ENCODE results near the gene TUBD1. TPM values are rescaled to one million over a fixed set of nuclear protein-coding genes. Genes with fewer than 3 reads are reported as not detected.

The TUBD1 gene
- total and polyA plus RNA-seq, 2 of the 13 experiments (the other 11 are each of a cell fraction or from before 2014, with no cell fraction given), result 18.2 to 25.9 TPM

DNA sequence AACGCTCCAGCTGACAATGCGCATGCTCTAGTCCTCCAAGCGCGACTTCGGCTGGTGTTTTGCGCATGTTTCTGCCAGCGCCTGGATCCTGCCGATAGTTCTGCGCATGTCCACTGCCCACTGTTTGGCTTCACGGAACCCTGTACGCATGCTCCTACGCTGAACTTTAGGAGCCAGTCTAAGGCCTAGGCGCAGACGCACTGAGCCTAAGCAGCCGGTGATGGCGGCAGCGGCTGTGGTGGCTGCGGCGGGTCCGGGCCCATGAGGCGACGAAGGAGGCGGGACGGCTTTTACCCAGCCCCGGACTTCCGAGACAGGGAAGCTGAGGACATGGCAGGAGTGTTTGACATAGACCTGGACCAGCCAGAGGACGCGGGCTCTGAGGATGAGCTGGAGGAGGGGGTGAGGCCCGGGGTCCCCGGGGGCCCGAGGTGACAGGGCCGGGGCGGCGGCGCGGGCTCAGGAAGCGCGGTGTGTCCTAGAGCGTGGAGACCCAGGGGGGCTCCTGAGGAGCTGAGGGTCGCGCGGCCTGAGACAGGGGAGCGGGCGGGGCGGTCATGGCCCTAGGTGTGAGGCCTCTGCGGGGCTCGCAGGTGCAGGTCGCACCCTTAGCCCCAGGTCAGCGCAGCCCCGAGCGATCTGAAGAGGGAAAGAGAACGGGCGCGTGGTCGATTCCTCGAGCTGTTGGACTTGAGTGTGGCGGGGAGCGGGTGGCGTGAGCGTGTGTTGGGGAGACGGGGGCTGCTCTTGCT lies at the start of gene TUBD1, which contains the start of gene RPS6KB1 (continued):
- TF ChIP-seq SIX1 (CRISPR knock-in tag; IDR thresholded peaks at IDR 0.05; ENCODE audit: borderline replicate concordance) (no peak), HDAC2 (CRISPR knock-in tag; IDR thresholded peaks at IDR 0.05) (peak; percentile 74), ETV5 (CRISPR knock-in tag; IDR thresholded peaks at IDR 0.05; ENCODE audit: borderline replicate concordance) (peak; percentile 48; the same call in 1 of the 2 replicates), ZNF20 (CRISPR knock-in tag; IDR thresholded peaks at IDR 0.05) (no peak), ARID2 (CRISPR knock-in tag; IDR thresholded peaks at IDR 0.05; ENCODE audit: borderline replicate concordance) (no peak), POLR2A (IDR thresholded peaks at IDR 0.05; ENCODE audit: insufficient read depth in 1 of 2, low read depth in 2 of 2, low read length in 2 of 2) (peak; percentile 96 to 98), NCOA5 (CRISPR knock-in tag; IDR thresholded peaks at IDR 0.05) (no peak), ZNF136 (CRISPR knock-in tag; IDR thresholded peaks at IDR 0.05; ENCODE audit: low read depth) (no peak), ZNF775 (CRISPR knock-in tag; IDR thresholded peaks at IDR 0.05; ENCODE audit: borderline replicate concordance) (no peak; the same call in 1 of the 2 replicates), CREM (IDR thresholded peaks at IDR 0.05) (peak; percentile 72), CREM (CRISPR knock-in tag; IDR thresholded peaks at IDR 0.05) (no peak), ZNF703 (CRISPR knock-in tag; IDR thresholded peaks at IDR 0.05; ENCODE audit: borderline replicate concordance) (0 out of 2 replicates have a peak, but pooled peaks have one; percentile 40), ZNF446 (CRISPR knock-in tag; IDR thresholded peaks at IDR 0.05) (peak; percentile 90), ZNF501 (CRISPR knock-in tag; IDR thresholded peaks at IDR 0.05) (peak; percentile 93), SNAI1 (CRISPR knock-in tag; IDR thresholded peaks at IDR 0.05; ENCODE audit: borderline replicate concordance) (peak; percentile 98), MATR3 (CRISPR knock-in tag; IDR thresholded peaks at IDR 0.05) (no peak), STAT5B (CRISPR knock-in tag; IDR thresholded peaks at IDR 0.05) (peak; percentile 69; the same call in 1 of the 2 replicates), HBP1 (CRISPR knock-in tag; IDR thresholded peaks at IDR 0.05; ENCODE audit: low read depth) (no peak; the same call in none of the 2 replicates), FOXM1 (CRISPR knock-in tag; IDR thresholded peaks at IDR 0.05) (0 out of 2 replicates have a peak, but pooled peaks have one; percentile 66), CSRNP2 (CRISPR knock-in tag; conservative IDR thresholded peaks at IDR 0.05; ENCODE audit: low read depth) (no peak), ZNF496 (CRISPR knock-in tag; IDR thresholded peaks at IDR 0.05; ENCODE audit: insufficient replicate concordance) (no peak), ZNF451 (CRISPR knock-in tag; IDR thresholded peaks at IDR 0.05) (no peak), RARA (CRISPR knock-in tag; IDR thresholded peaks at IDR 0.05) (peak; percentile 44; the same call in 1 of the 2 replicates), RFX1 (IDR thresholded peaks at IDR 0.05) (no peak), GTF2F1 (IDR thresholded peaks at IDR 0.05; ENCODE audit: low read length) (no peak), IRF2 (CRISPR knock-in tag; IDR thresholded peaks at IDR 0.05) (peak; percentile 87), ZNF224 (CRISPR knock-in tag; IDR thresholded peaks at IDR 0.05) (no peak; the same call in 1 of the 2 replicates), ZNF747 (CRISPR knock-in tag; IDR thresholded peaks at IDR 0.05; ENCODE audit: borderline replicate concordance) (peak; percentile 49; the same call in 1 of the 2 replicates)
- TF ChIP-seq, protein P1, sequence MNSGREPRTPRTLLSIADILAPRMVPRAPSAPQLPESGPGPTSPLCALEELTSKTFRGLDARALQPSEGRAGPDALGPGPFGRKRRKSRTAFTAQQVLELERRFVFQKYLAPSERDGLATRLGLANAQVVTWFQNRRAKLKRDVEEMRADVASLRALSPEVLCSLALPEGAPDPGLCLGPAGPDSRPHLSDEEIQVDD (CRISPR knock-in tag; IDR thresholded peaks at IDR 0.05; ENCODE audit: borderline replicate concordance), result peak; percentile 95
